HepG2 (cell line): ENCODE results near the gene AK3. TPM values are rescaled to one million over a fixed set of nuclear protein-coding genes. Genes with fewer than 3 reads are reported as not detected.

ENCODE experiments used
- HNRNPL ChIP-seq: fragments of 200-400 bp; formaldehyde crosslinking; IDR thresholded peaks from 2 replicates; pipeline ENCODE4 v1.6.1; 2017; ENCODE audit warnings: mild to moderate bottlenecking, low read depth, low read length
- IRX3 ChIP-seq: sonication (generic); formaldehyde crosslinking; IDR thresholded peaks from 2 replicates; pipeline ENCODE4 v1.8.1; 2023; ENCODE audit warnings: mild to moderate bottlenecking, low read depth, missing genetic modification reagents, borderline replicate concordance
- JDP2 ChIP-seq: sonication (generic); formaldehyde crosslinking; IDR thresholded peaks from 2 replicates; pipeline ENCODE4 v1.8.1; 2022; ENCODE audit warnings: missing genetic modification reagents, borderline replicate concordance
- KDM2A ChIP-seq: sonication (generic); formaldehyde crosslinking; IDR thresholded peaks from 2 replicates; pipeline ENCODE4 v1.4.0; 2020; ENCODE audit warnings: low read depth, missing genetic modification reagents, borderline replicate concordance
- KDM4B ChIP-seq: sonication (generic); formaldehyde crosslinking; IDR thresholded peaks from 2 replicates; pipeline ENCODE4 v1.4.0; 2020; ENCODE audit warnings: missing genetic modification reagents
- PCBP1 ChIP-seq: fragments of 200-400 bp; formaldehyde crosslinking; IDR thresholded peaks from 2 replicates; pipeline ENCODE4 v1.6.1; 2017; ENCODE audit warnings: mild to moderate bottlenecking, low read depth, low read length, borderline replicate concordance
- POLR2G ChIP-seq: fragments of 200-400 bp; formaldehyde crosslinking; IDR thresholded peaks from 2 replicates; pipeline ENCODE4 v1.6.1; 2018; ENCODE audit warnings: mild to moderate bottlenecking, low read depth, low read length, moderate library complexity
- ZNF282 ChIP-seq: fragments of 450-650 bp; IDR thresholded peaks from 2 replicates; pipeline ENCODE4 v1.6.1; 2018; ENCODE audit not compliant: partially characterized antibody
- ZNF292 ChIP-seq: sonication (generic); formaldehyde crosslinking; IDR thresholded peaks from 2 replicates; pipeline ENCODE4 v1.8.1; 2022; ENCODE audit warnings: mild to moderate bottlenecking, low read depth, missing genetic modification reagents, borderline replicate concordance
- ZNF326 ChIP-seq: sonication (generic); formaldehyde crosslinking; IDR thresholded peaks from 2 replicates; pipeline ENCODE4 v1.4.0; 2020; ENCODE audit warnings: missing genetic modification reagents, borderline replicate concordance
- ZNF749 ChIP-seq: sonication (generic); formaldehyde crosslinking; IDR thresholded peaks from 2 replicates; pipeline ENCODE4 v1.8.0; 2022; ENCODE audit warnings: mild to moderate bottlenecking, missing genetic modification reagents, moderate library complexity, borderline replicate concordance
- polyA plus RNA-seq, 8 experiments: library from polyadenylated mRNA; depleted of rRNA in 3 of 8; stranded (reverse) in 7 of 8; unstranded in 1 of 8; fragments of >200 nt; fragmentation: Illumina TruSeq in 4 of 8; extraction: Trizol in 4 of 8; gene quantifications; 2 replicates each; pipeline versions ENCODE4 v1.2.1 to v1.2.3, GENCODE V29; 2011 to 2016; ENCODE audit warnings: low read depth in 4 of 8, missing spikeins in 1 of 8, mixed read lengths in 1 of 8; ENCODE audit not compliant: insufficient read depth in 1 of 8
- total RNA-seq, 5 experiments: library from RNA; depleted of rRNA; stranded (reverse); fragments of >200 nt; fragmentation: Illumina TruSeq; extraction: Trizol; gene quantifications; 2 replicates each; pipeline ENCODE4 v1.2.3, GENCODE V29; 2016; ENCODE audit warnings: low read depth in 1 of 5
- TF ChIP-seq, protein P1 (sequence below): sonication (generic); formaldehyde crosslinking; IDR thresholded peaks from 2 replicates; pipeline ENCODE4 v1.4.0; 2020; ENCODE audit warnings: missing genetic modification reagents
- TF ChIP-seq, protein P2 (sequence below), 2 experiments: sonication (generic) in 1 of 2; formaldehyde crosslinking in 1 of 2; IDR thresholded peaks; 2 replicates each; pipeline versions ENCODE4 v1.5.1 to v1.6.1; 2011 to 2020; ENCODE audit warnings: borderline replicate concordance in 1 of 2, low read depth in 1 of 2, low read length in 1 of 2, mild to moderate bottlenecking in 1 of 2, missing genetic modification reagents in 1 of 2, moderate library complexity in 1 of 2
- TF ChIP-seq, protein P3 (sequence below): sonication (generic); formaldehyde crosslinking; IDR thresholded peaks from 2 replicates; pipeline ENCODE4 v1.4.0; 2020; ENCODE audit warnings: missing genetic modification reagents, borderline replicate concordance
- TF ChIP-seq, protein P4 (sequence below): sonication (generic); formaldehyde crosslinking; IDR thresholded peaks from 2 replicates; pipeline ENCODE4 v1.8.1; 2023; ENCODE audit warnings: missing genetic modification reagents, inconsistent platforms, borderline replicate concordance
- TF ChIP-seq, protein P5 (sequence below): sonication (generic); formaldehyde crosslinking; IDR thresholded peaks from 2 replicates; pipeline ENCODE4 v1.8.0; 2022; ENCODE audit warnings: mild to moderate bottlenecking, missing genetic modification reagents, moderate library complexity
- TF ChIP-seq, protein P6 (sequence below): sonication (generic); formaldehyde crosslinking; IDR thresholded peaks from 2 replicates; pipeline ENCODE4 v1.4.0; 2020; ENCODE audit warnings: mild to moderate bottlenecking, missing genetic modification reagents

The AK3 gene
- total and polyA plus RNA-seq, 2 of the 13 experiments (the other 11 are each of a cell fraction or from before 2014, with no cell fraction given) = 76.8 to 109 TPM

DNA sequence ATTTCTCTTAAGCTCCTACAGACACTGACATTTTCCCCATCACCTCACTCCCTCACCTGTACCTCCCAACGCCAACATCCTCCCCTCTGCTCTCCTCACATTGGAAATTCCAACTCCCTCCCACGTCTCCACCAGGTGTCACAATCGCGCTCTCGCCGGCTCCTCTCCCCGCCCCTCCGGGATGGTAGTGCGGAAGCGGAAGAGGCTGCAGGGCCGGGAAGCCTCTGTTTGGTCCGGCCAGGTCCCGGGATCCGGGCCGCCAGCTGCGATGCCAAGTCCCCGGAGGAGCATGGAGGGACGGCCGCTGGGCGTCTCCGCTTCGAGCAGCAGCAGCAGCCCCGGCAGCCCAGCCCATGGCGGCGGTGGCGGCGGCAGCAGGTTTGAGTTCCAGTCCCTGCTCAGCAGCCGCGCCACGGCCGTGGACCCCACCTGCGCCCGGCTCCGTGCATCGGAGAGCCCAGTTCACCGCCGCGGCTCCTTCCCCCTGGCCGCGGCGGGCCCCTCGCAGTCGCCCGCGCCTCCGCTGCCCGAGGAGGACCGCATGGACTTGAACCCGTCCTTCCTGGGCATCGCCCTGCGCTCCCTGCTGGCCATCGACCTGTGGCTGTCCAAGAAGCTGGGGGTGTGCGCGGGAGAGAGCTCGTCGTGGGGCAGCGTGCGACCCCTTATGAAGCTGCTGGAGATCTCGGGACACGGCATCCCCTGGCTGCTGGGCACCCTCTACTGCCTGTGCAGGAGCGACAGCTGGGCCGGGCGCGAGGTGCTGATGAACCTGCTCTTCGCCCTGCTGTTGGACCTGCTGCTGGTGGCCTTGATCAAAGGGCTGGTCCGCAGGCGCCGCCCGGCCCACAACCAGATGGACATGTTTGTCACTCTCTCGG is 78.7 kb downstream of the AK3 start, which contains the start of gene PLPP6 (continued):
- TF ChIP-seq PCBP1 (peak; percentile 81; the same call in 1 of the 2 replicates), ZNF292 (CRISPR knock-in tag) (peak; percentile 69), JDP2 (no peak), ZNF326 (CRISPR knock-in tag) (no peak), IRX3 (CRISPR knock-in tag) (peak; percentile 48; the same call in 1 of the 2 replicates), ZNF749 (CRISPR knock-in tag) (0 out of 2 replicates have a peak, but pooled peaks have one; percentile 9), POLR2G (peak; percentile 90), HNRNPL (peak; percentile 75; the same call in 1 of the 2 replicates), KDM2A (CRISPR knock-in tag) (peak; percentile 92), KDM4B (CRISPR knock-in tag) (peak; percentile 95), ZNF282 (no peak)
- TF ChIP-seq, protein P1, sequence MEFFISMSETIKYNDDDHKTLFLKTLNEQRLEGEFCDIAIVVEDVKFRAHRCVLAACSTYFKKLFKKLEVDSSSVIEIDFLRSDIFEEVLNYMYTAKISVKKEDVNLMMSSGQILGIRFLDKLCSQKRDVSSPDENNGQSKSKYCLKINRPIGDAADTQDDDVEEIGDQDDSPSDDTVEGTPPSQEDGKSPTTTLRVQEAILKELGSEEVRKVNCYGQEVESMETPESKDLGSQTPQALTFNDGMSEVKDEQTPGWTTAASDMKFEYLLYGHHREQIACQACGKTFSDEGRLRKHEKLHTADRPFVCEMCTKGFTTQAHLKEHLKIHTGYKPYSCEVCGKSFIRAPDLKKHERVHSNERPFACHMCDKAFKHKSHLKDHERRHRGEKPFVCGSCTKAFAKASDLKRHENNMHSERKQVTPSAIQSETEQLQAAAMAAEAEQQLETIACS (CRISPR knock-in tag) = peak; percentile 44; the same call in 1 of the 2 replicates
- TF ChIP-seq, protein P2, sequence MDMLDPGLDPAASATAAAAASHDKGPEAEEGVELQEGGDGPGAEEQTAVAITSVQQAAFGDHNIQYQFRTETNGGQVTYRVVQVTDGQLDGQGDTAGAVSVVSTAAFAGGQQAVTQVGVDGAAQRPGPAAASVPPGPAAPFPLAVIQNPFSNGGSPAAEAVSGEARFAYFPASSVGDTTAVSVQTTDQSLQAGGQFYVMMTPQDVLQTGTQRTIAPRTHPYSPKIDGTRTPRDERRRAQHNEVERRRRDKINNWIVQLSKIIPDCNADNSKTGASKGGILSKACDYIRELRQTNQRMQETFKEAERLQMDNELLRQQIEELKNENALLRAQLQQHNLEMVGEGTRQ (IDR thresholded peaks at IDR 0.05; ENCODE audit: low read depth, low read length) = no peak
- TF ChIP-seq, protein P2 (CRISPR knock-in tag; IDR thresholded peaks at IDR 0.05; ENCODE audit: borderline replicate concordance) = no peak
- TF ChIP-seq, protein P3, sequence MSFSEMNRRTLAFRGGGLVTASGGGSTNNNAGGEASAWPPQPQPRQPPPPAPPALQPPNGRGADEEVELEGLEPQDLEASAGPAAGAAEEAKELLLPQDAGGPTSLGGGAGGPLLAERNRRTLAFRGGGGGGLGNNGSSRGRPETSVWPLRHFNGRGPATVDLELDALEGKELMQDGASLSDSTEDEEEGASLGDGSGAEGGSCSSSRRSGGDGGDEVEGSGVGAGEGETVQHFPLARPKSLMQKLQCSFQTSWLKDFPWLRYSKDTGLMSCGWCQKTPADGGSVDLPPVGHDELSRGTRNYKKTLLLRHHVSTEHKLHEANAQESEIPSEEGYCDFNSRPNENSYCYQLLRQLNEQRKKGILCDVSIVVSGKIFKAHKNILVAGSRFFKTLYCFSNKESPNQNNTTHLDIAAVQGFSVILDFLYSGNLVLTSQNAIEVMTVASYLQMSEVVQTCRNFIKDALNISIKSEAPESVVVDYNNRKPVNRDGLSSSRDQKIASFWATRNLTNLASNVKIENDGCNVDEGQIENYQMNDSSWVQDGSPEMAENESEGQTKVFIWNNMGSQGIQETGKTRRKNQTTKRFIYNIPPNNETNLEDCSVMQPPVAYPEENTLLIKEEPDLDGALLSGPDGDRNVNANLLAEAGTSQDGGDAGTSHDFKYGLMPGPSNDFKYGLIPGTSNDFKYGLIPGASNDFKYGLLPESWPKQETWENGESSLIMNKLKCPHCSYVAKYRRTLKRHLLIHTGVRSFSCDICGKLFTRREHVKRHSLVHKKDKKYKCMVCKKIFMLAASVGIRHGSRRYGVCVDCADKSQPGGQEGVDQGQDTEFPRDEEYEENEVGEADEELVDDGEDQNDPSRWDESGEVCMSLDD = no peak; the same call in 1 of the 2 replicates
- TF ChIP-seq, protein P4, sequence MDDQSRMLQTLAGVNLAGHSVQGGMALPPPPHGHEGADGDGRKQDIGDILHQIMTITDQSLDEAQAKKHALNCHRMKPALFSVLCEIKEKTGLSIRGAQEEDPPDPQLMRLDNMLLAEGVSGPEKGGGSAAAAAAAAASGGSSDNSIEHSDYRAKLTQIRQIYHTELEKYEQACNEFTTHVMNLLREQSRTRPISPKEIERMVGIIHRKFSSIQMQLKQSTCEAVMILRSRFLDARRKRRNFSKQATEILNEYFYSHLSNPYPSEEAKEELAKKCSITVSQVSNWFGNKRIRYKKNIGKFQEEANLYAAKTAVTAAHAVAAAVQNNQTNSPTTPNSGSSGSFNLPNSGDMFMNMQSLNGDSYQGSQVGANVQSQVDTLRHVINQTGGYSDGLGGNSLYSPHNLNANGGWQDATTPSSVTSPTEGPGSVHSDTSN (CRISPR knock-in tag) = no peak
- TF ChIP-seq, protein P5, sequence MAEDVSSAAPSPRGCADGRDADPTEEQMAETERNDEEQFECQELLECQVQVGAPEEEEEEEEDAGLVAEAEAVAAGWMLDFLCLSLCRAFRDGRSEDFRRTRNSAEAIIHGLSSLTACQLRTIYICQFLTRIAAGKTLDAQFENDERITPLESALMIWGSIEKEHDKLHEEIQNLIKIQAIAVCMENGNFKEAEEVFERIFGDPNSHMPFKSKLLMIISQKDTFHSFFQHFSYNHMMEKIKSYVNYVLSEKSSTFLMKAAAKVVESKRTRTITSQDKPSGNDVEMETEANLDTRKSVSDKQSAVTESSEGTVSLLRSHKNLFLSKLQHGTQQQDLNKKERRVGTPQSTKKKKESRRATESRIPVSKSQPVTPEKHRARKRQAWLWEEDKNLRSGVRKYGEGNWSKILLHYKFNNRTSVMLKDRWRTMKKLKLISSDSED (CRISPR knock-in tag) = no peak
- TF ChIP-seq, protein P6, sequence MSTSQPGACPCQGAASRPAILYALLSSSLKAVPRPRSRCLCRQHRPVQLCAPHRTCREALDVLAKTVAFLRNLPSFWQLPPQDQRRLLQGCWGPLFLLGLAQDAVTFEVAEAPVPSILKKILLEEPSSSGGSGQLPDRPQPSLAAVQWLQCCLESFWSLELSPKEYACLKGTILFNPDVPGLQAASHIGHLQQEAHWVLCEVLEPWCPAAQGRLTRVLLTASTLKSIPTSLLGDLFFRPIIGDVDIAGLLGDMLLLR (CRISPR knock-in tag) = no peak
